ENCODE results near the gene FAM170B.

Gene FAM170B

DNA sequence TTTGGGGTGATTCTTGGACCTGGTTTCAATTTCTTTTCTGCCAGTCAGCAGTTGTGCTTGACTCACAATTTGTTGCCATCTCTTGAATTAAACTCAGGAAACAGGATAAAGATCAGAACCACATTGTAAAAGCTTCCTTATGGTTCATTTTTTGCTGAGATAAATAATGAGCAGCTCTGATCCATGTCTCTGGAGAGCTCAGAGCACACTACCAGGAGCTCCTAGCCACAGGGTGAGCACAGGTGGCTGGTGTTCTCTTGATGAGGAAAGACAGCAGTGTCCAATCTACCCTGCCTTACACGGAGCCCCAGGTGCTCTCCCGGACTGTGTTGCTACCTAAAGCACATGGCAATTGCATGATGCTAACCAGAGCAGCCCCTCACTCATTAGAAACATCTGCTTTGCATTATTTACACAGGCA lies 17.2 kb upstream of the FAM170B start:
- DNase-seq: no peak

DNA sequence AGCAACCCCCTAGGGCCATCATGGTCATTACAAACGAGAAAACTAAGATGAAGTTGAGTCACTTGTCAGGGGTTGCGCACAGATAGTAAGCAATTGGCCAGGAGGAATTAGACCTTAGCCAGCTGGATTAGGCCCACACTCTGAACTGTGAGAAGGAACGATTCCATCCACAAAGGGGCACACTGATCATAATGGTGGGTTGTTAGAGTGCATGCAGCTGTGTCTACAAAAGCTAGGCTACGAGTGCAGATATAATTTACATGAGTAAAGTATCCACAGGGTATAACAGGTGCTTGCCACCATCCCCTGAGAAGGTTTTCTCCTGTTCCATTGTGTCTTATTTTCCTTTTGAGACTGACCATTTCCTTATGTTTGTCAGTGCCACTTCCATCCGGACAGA lies 16.6 kb upstream of the FAM170B start:
- no peak for DNase-seq

DNA sequence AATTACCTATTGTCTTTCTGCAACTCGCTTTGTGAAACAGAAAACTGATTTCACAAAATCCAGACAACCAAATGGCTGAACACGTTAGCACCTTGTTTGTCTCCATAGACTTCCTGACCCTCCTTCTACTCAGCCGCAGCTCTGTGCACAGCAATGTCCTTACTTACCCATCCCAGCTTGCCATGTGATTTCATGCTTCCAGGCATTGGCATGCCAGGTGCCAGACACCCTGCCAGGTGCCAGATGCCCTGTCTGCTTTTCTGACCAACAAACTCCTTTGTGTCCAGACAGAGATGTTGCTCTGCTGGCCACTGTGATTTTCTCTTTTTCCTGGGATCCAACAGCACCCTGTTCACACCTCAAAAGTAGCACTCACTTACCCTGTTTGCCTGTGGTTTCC lies 16.1 kb upstream of the FAM170B start:
- no peak for DNase-seq

DNA sequence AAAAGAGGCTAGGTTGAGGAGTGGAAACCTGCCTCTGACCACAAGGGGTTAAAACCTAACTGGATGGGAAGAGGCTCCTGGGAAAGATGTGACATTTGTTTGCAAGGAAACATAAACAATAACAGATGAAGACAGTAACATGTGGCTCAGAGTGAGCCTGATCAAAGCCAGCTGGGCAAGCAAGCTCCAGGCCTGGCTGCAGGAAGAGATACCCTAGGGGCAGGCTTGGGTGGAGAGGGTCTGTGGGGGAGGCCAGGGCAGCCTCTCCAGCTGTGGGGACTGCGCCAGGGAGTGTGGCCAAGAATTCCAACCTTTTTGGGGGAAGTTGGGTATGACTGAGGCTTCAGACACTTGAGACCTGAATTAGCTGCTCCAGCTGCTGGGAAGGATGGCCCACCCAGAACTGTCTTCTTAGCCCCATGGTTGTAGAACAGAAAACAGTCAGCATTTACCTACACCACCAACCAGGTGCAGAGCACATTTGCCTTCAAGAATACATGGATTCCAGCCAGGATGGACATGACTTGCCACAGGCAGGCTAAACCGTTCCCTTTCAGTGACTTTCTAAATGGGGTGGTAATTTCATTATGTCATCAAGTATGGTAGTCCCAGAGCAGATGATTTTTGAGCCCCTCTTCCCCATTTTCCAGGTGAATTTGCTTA lies 10.4 kb upstream of the FAM170B start:
- DNase-seq: no peak

DNA sequence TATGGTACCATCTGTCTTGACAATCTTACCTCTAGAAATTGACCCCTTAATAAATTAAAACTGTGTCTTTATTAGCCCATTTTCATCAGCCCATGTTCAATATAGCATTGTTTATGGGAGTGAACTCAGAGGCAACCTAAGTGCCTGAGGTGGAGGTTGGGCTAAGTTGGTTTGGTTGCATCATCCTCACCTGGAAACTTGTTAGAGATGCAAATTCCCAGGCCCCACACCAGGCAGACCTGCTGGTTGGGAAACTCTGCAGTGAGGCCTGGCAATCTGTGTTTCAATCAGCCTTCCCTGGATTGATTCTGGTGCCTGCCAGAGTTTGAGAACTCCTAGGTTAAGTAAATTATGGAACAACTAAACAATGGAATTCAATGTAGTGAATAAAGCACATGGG lies 9.4 kb upstream of the FAM170B start:
- no peak for DNase-seq

DNA sequence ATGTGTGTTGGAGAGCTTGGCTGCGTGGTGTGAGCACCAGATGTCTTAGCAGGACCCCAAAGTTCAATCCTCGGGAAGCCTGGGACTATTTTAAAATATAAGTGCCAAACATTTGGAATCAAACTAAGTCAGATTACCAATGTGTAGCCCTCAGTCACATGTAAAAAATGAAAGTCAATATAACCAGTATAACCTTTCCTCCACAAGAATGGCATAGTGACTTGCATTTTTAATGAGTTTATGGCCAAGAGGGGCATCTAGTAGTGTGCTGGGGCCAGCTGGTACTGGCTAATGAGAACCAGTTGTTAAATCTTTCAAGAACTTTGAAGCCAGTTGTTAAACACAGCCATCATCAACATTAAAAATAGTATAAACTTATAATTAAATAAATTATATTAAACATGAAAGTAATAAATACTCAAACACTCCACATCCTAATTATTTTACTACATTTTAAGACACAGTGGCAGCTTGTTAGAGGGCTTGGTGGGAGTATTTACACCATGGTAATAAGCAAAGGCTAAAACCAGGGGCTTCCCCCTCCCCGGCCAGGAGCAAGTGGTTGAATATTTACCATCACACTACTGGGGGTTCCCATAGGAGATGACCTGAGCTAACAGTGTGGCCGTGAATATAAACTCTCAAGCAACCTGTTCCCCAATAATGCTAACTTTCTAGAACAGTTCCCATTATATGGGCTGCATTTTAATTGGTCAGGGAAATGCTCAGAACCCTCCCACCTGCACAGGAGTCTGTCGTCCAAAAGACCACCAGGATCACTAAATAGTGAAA lies 7.9 kb upstream of the FAM170B start:
- no peak for DNase-seq

DNA sequence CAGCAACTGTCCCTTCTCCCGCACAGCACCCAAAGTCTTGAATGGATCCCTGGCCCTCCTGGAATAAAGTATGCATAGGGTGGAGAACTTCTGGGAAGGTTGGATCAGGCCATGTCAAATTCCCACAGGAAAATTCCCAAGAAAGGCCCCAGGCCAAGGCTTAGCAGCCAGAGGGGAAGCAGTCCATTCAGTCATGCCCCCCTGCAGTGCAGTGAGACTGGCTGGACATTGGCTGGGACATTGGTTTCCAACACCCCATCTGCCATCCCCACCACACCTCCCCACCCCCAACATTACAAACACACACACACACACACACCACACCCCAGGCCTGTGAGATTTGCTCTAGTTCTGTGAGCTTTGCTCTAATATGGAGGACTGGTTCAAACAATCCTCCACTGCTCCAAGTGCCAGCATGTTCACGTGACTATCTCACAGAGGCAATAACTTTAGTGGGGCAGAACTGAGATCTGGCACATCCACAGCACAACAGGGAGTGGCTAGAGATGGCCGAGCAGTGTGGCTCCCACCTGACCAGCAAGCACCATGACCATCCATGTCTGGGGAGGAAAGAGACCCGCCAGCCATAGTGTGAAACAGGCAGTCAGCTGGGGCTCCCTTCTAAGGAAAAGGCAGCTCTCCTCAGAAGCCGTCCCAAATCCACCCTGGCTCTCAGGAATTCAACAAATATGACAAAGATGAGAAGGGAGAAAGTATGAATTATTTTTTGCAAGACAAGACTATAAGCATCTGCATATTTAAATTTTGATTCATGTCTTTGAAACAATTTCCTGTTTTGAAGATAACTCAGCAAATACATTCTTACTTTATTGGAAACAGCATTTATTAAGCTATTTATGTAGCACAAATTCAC lies 6.7 kb upstream of the FAM170B start:
- no peak for DNase-seq

DNA sequence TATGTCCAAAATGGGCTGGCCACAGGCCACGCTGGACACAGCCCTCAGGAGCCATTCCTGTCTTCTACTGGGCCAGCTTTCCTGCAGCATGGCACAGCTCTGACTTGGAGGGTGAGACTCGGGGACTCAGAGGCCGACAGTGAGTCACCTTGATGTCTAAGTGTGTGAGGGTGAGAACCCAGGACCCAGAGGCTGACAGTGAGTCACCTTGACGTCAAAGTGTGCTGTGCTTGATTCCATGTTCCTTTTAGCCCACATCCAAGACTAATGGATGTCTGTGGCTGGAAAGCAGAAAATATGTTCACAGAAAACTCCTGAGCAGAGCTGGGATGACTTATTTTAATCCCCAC lies 6.0 kb upstream of the FAM170B start:
- DNase-seq: no peak

DNA sequence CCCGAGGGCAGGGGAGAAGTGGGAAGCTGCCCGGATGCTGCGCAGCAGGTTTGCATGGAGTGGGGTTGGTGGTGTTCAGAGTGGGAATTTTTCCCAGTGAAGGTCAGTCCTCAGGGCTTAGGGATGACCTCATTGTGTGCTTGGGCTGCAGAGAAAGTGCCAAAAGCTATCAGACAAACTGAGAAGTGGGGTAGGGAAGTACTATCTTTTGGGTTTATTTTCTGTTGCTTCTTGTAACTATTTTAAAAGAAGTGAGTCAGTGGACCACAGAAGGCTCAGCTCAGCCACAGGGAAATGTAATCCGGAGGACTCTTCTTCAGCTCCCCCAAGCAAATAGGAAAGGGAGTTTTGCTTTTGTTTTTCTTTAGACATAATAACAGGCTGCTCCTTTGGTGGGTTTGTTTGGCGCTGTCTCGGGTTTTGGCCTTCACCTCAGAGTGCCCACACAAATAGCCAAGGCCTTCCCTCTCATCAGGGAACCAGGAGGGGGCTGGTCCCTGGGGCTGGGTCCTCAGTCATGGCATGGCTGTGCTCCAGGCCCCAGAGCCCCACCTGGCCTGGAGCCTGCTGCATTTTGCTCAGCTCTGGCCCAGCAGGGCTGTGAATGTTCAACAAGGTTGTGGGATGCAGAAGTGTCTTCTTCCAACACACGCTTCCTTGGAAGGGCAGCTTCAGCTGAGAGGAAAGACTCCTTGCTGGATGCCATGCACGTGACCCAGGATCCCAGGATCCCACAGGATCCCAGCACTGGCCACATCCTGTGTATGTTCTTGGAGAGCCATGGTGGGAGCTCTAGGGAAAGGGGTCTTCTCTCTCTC lies 5.4 kb upstream of the FAM170B start:
- no peak for DNase-seq

DNA sequence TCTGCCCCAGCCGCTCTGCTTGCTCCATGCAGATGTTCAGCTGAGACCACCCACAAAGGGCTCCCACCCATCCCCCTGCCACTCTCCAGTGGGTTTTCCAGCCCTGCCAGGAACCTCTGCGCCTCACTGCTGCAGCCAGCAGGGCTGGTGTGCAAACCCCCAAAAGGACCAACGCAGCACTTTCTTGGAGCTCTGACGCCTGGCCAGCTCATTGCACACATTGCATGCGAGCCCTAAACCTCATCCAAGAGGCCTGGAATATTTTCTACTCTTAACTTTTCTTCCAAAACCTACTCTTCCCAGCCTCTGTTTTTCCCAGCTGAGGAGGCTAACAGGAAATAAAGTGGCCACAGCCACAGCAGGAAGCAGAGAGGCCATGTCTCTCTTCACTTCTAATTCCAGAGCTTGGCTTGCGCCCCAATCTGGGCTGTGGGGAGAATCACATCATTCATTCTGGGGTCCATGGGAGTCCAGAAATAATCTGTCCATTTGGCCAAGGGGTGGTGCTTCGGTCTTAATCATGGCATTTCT lies 4.6 kb upstream of the FAM170B start:
- DNase-seq: no peak

DNA sequence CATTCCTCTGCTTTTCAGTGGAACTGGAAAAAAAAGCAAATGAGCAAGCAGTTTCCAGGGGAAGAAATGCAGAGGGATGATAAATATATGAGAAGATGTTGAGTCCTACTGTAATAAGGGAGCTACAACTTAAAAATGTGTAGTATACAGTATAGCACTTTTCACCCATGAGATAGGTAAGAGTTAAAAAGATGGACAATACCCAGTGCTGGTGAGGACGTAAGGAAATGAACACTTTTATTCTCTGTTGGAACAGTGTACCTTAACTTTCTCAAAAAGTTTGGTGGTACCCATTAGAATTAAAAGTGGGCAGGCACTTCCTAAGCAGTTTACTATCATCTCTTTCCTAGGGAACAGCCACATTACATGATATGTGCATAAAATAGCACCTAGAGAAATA lies 2.7 kb upstream of the FAM170B start:
- DNase-seq: no peak

DNA sequence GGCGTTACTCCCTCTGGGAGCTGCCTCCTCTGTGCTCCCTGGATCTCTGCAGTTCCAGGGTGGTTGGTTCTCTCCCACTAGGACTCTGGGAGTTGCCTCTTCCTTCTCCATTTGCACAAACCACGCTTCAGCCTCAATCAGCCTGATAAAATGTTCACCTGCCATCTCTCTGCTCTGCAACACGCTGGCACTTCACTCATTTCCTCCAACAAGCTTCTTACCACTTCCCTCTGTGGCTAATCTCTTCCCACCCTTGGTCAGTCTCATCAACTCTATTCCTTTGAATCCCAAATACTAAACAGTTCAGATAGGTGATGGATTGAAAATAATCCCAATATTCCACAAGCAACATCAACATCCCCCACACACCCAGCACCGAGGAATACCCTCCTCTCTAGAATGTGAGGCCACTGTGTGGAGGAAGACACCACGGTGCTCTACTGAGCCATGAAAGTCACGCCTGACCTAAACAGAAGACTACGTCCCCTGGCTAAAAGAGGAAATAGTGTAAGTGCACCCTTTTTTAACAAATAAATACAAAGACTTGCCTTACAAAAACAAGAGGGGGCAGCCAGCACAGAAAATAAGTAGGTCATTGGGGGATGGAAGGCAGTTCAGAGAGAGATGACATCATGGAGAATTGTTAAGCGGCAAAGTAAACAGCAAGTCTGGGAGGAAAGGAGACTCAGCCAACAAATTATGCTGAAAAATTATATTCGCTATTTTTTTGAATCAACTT lies 1.9 kb upstream of the FAM170B start:
- no peak for DNase-seq

DNA sequence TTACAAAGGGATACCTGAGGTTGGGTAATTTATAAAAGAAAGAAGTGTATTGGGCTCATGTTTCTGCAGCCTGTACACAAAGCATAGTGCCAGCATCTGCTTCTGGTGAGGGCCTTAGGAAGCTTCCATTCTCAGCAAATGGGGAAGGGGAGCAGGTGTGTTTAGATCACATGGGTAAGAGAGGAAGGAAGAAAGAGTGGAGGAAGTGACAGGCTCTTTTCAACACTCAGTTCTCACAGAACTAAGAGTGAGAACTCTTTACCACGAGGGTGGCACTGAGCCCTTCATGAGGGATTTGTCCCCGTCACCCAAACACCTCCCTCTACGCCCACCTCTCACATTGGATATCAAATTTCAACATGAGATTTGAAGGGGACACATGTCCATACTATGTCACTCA lies 506 bp upstream of the FAM170B start:
- DNase-seq: no peak

DNA sequence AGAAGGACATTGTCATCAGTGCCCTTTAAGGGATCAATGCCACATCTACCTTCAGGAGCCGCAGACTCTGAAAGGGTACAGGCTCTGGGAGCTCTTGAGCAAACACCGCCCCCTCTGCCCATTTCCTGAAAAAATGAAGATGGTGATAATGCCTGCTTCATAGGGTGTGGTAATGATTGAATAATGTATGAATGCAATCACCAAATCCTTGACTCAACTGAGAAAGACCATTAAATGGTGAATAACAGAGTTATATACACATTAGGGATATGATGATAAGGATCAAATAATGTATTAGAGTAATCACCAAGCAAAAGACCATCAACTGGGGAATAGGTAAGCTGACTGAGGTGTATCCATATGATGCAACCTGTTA lies 1.5 kb downstream of the FAM170B start:
- DNase-seq: no peak

DNA sequence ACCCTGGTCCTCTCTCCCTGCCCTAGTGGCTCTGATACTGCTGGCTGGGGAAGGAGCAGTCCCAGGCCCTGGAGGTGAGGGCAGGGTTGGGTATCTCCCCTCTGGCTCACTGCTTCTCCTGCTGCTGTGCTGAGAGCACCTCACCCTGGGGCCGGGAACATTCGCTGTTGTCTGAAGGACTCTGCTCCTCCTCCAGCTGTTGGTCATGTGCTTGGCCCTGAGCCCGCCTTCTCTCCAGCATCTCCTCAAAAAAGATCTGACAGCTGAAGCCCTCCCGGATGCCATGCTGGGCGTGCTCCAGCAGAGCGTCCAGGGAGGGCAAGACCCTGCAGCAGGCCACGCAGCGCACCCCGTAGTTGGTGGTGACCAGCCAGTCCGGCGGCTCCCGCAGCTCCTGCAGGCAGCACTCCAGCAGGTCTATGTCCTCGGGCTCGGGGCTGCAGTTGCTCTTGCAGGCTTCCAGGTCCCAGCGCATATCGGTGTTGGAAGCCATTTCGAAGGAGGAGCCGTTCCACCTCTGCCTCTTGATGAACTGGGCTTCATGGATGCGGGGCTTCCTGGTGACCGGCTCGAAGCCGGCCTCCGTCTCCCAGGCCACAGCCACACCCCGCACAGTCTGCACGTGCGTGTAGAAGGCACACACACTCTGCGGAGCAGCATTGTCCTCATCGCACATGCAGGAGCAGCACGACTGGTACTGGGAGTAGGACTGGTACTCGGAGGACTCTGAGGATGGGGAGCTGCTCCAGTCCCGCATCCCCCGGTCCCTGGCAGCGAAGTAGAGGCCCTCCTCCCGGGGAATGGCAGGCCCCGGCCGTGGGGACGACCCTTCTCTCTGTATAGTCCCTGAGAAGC lies 2.1 kb downstream of the FAM170B start:
- no peak for DNase-seq

DNA sequence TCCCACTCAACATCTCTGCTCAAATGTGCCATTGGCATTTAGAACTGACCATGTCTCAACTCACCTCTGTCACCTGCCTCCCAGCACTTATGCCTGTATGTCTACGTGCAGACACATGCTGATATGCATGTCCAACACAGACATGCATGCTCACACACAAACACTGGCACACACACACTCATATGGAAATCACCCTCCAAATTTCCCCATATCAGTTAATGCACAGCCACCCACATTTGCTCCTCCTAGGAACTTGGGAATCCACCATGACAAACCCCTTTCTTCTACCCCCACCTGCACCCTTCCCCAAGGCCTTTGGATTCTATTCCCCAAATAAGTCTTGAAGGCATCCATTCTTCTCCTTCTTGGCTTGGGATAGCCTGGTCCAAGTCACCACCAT lies 4.4 kb downstream of the FAM170B start:
- DNase-seq: no peak

DNA sequence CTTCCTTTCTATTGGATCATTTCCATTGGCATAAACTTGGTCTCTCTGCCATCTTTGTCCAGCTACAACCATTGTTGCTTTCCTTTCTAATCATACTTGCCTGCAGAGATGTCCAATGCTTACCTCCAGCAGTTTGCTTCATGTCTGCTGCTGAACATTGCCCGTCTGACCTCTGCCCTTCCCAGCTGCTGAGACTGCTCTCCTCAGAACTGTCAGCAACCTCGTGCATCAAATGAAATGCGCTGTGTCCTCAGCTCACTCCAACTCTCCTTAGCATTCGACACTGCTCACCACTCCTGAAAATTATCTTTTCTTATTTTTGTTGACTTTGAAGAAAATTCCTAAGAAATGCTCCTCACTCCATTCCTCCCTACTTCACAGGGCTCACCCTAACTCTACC lies 5.0 kb downstream of the FAM170B start:
- DNase-seq: no peak

DNA sequence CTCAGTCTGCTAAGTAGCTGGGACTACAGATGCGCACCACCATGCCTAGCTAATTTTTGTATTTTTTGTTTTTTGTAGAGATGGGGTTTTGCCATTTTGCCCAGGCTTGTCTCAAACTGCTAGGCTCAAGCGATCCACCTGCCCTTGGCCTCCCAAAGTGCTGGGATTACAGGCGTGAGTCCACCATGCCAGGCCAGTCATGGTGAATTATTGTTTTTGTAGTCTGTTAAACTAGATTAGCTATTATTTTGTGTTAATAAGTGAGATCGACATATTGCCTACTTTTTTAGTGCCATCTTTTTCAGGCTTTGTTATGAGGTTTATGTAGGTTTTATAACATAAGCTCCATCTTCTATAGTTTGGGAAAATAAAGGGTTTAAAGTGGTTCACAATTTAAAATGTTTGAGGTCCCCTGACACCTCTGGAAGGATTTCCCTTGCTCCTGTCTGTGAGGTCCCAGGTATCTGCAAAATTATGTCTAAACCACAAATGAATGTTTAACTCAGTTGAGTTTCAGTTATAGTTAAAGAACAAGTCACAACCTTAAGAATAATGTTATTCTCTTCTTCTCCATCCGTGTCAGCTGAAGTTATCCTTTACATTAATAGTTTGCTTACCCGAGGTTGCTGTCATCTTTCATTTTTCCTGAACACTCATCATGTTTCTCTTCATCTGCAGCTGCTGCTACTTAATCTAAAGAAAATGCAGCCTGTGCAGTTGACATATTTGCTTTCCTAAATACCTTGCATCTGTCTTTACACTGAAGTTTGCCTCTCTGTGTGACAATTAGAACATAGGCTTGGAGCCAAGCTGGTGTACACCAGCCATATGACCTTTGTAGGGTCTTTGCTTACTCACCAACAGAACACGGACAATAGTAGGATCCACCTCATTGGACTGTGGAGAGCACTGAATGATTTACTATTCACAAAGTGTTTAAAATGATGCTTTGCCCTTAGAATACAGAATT lies 9.6 kb downstream of the FAM170B start:
- DNase-seq: no peak

DNA sequence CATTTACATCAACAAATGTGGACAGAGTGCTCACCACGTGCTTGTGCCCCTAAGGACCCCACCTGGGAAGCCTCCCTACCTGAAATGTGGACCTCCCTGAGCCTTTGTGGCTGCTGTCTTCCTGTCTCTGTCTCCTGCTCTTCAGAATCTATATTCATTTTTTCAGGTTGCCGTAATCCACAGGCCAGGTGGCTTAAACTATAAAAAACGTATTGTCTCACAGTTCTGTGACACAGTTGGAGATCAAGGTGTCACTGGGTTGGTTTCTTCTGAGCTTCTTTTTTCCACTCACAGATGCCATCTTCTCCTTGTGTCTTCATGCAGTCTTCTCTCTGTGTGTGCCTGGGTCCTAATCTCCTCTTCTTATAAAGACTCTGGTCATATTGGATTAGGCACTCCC lies 12.9 kb downstream of the FAM170B start:
- DNase-seq: no peak

DNA sequence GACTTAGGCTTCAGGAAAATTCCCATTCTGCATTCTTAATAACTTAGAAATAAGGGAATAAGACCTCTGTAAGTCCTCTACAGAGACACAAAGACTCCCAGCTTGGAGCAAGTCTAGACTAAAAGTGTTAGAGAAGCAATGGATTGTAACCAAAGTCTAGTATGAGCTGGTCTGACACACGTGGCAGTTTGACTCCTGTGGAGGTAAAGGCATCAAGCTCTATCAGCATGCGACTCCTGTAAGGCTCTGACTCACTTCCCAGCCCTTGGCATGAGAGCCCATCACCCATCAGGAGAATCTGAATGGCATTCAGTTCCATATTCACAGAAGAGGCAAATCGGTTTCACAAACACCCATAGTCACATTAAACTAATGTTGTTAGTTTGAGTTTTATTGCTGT lies 14.1 kb downstream of the FAM170B start:
- no peak for DNase-seq
